HT1080 (cell line): ENCODE data around the gene TMEM30B. TPM values are rescaled to one million over a fixed set of nuclear protein-coding genes. Genes with fewer than 3 reads are reported as not detected.
"Not testable (repeated sequence)": the region's sequence is repeated elsewhere in the genome, so short reads cannot be mapped to it uniquely, and the experiment has no call there.

ENCODE experiments used
- DNase-seq: peaks from one replicate; pipeline ENCODE4 v3.0.0-alpha.2; 2015; ENCODE audit warnings: low read depth
- polyA plus RNA-seq, 2 experiments: library from polyadenylated mRNA; depleted of rRNA; stranded (reverse); fragments of >200 nt; gene quantifications; 2 replicates each; pipeline ENCODE4 v1.2.3, GENCODE V29; 2015
- total RNA-seq: library from RNA; depleted of rRNA; stranded (reverse); fragments of >200 nt; shearing (Covaris generic); gene quantifications from 2 replicates; pipeline ENCODE4 v1.2.3, GENCODE V29; 2014; rRNA removed

Gene TMEM30B, protein sequence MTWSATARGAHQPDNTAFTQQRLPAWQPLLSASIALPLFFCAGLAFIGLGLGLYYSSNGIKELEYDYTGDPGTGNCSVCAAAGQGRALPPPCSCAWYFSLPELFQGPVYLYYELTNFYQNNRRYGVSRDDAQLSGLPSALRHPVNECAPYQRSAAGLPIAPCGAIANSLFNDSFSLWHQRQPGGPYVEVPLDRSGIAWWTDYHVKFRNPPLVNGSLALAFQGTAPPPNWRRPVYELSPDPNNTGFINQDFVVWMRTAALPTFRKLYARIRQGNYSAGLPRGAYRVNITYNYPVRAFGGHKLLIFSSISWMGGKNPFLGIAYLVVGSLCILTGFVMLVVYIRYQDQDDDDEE
- total RNA-seq = not detected in 2 replicates
- polyA plus RNA-seq (2015; cell fraction: cytosol; rRNA removed) = not detected in 2 replicates
- polyA plus RNA-seq (2015; cell fraction: nucleus; rRNA removed) = not detected in 2 replicates

DNA sequence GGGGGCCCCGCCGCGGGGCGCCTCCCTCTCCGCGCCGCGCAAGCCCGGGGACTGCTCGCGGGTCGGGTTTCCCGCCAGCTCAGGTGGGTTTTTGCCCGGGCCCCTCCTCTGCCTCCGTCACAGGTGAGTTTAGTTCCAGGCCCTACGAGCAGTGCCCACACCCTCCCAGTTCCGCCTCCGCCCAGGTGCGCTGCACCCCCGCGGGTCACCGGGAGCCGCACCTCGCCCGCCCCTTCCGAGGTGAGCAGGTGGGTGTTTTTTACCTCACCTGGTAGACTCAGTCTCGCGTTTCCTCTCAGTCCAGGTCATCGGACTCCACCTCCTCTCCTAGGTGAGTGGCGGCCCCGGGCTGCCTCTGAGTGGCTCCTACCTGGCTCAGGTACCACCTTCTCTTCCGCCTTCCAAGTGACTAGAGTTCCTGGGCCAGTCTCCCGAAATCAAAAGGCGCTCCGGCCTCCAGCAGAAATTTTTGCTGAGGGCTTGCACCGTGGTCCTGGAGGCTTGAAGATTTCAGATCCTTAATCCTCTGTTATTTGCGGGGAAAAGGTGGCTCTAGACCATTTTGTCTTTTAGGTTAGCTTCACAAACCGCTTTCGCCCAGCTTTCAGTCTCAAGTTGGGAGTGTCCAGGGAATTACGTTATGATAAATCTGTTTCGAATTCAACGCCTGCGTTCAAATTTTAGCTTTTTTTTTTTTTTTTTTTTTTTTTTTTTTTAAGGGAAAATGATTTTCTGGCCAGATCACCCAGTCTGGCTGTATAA is at the start of gene TMEM30B:
TSS of gene TMEM30B (minus strand) at position 153 of the 762 bp plus-strand sequence. CDS start 191 bp downstream, outside the sequence.
- no peak for DNase-seq

DNA sequence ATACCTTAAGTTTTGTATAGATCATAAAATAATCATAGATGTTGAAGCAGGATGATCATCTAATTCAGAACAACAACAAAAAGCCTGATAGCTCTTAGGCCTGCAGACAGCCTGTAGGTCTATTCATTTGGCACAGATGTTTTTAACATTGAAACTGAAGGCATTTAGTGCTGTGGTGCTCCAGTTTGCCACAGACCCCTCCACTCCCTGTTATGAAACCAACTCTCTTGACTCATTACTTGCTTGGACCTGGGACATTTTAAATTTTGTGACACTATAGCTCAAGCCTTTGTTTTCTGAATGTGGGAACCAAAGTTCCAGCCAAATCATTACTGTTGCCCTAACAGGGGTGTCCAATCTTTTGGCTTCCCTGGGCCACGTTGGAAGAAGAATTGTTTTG is 49.4 kb upstream of the TMEM30B start:
- no peak for DNase-seq

DNA sequence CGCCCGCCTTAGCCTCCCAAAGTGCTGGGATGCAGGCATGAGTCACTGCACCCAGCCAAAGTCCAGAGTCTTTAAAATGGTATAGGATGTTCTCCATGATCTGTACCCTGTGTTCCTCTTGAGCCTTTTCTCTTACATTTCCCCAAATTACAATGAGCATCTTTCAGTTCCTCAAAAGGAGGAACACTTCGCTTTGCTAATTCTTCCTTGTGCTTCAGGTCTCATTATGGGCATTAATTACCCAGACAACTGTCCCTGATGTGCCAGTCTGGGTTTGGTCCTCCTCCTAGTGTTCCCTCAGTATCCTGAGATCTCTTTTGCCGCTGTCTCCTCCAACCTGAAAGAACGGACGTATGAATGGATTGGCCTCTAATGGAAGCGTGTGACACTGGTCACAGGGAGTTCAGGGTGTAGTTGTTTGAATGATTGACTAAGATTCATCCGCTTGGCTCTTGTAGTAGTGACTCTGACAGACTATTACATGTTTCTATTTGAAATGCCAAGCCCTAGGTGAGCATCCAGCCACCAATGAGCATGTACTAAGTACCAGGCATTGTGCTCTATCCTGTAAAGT is 48.4 kb upstream of the TMEM30B start:
- DNase-seq = no peak

DNA sequence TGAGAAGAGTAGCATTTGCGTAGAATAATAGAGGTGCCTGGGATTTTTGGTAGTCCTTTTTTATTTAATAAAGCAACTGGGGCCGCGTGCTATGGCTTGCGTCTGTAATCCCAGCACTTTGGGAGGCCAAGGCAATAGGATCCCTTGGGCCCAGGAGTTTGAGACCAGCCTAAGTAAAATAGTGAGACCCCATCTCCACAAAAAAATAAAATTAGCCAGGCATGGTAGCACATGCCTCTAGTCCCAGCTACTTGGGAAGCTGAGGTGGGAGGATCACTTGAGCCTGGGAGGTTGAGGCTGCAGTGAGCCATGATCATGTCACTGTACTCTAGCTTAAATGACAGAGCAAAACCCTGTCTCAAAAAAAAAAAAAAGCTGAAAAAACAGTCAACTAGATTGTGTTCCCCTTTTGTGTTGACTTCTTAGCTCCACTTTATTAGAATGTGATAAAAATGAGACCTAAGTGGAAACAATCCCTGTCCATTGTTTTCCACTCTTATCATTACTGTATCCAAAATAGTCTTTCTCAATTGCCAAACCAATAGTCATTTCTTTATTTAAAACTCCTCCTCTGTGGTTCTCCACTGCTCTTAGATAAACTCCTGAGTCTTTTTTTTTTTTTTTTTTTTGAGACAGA is 47.6 kb upstream of the TMEM30B start:
- no peak for DNase-seq

DNA sequence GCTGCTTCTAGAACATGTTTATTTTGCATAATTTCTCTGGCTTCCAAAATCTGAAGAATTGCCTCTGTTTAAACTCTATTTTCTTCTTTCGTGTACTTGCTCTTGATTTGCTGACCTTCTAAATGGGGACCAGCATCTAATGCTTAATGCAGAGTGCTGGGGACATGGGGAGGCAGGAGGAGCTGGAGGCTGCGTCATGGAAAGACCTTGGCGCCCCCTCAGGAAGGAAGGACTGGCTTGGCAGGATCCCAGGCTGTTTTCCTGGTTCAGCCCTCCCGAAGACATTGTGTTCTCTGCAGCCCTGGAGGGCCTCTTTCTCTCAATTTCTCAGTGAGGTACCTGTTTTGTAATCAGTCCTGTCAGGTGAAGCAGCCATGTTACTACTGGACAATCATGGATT is 45.7 kb upstream of the TMEM30B start:
- DNase-seq = peak; percentile 45

DNA sequence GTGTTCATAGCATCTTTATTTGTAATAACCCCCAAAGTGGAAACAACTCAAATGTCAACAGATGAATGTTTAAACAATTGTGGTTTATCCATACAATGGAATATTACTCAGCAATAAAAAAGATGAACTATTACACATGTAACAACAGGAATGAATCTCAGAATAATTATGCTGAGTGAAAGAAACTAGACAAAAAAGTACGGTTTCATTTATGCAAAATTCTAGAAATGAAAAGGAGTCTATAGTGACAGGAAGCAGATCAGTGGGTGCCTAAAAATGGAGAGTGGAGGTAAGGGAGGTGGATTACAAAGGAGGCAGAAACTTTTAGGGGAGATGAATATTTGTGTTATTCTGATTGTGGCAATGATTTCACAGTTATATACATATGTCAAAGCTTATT is 45.0 kb upstream of the TMEM30B start:
- DNase-seq = no peak

DNA sequence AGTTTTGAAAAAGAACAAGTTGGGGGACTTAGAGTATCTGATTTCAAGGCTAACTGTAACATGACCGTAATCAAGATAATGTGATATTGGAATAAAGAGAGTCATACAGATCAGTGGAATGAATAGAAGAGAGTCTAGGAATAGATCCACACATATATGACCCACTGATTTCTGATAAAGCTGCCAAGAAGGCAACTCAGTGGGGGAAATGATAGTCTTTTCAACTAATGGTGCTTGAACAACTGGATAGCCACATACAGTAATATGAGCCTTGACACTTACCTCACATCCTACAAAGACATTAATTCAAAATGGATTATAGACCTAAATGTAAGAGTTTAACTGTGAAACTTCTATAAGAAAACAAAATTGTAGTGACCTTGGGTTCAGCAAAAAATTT is 44.0 kb upstream of the TMEM30B start:
- DNase-seq = no peak

DNA sequence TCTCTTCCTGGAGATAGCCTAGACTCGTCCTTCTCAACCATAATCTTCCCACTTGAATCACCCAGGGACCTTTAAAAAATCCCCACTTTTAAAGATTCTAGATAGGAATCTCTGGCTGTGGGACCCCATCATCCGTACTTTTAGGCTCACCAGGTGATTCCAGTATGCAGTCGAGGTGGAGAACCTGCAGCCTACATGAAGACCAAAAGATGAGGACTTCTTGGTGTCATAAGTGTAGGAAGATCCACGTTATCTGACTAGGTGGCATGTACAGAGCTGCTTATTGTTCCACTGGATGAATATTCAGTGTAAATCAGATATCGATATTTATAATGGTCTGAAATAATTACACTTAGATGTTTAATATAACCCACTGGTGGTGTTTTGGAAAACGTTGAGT is 42.8 kb upstream of the TMEM30B start:
- DNase-seq = no peak

DNA sequence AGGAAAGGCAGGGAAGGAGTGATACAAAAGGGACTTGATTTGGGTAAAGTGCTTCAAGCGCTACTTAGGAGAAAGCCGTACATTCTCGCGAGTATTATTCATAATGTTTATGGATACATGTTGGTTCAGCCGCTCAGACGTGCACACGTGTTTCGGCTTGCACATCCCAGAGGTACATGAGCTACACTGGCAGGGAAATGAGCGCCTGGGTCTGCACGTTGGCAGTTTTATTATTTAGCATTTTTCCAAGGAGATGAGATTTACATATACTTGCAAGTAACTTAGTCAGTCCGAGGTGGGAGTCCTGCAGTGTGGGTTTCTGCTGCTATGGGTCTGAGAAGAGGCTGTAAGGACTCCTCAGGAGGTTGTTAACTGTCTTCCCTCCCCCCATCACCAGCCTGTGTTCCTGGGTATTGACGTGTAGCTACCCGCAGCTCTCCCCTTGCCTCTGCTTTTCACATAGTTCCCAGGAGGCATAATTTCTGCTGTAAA is 41.7 kb upstream of the TMEM30B start:
- DNase-seq = no peak

DNA sequence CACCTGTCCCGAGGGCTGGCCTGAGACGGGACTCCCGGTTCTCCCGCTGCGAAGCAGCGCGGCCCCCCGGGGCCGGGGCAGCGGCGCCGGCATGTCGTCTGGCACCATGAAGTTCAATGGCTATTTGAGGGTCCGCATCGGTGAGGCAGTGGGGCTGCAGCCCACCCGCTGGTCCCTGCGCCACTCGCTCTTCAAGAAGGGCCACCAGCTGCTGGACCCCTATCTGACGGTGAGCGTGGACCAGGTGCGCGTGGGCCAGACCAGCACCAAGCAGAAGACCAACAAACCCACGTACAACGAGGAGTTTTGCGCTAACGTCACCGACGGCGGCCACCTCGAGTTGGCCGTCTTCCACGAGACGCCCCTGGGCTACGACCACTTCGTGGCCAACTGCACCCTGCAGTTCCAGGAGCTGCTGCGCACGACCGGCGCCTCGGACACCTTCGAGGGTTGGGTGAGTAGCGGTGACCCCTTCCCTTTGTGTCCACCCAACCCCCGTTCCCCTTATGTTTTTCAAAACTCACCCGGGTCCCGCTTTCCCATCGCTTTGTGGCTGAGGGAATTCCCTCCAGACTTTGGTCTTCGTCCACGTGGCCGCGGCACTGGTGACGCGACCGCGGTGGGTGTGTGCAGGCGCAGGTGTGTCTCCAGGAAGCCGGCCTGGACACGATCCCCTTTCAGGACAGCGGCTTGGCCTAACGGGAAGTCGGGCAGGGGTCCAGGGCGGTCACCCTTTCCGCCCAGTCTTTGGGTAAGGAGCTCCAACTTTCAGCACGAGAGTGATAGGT is 41.1 kb upstream of the TMEM30B start:
- DNase-seq = no peak

DNA sequence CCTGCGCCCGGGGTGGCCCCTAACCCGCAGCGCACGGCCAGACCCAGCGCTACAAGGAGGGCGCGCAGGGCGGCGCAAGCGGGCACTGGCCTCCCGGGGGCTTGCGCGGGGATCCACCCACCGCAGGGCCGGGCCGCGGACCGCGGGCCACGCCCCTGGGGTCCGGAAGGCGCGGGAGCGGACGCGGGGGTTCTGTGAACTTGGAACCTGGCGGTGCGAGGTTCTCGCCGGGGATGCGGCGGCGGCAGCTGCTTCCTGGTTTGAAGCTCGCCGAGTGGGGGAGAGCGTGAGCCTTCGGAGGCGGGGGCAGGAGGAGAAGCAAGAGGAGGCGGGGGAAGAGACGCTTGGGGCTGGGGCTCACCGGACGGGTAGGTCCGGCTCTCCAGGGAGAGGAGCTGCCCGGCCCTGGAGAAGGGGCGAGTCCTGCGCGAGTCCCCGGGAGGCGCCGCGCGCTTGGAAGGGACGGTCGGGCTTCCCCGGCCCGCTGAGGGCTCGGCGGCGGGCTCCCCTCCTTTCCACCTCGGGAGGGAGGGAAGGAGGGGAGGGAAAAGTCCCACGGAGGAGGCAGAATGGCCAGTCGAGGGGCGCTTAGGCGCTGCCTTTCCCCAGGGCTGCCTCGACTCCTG is 40.4 kb upstream of the TMEM30B start, which contains the start of gene PRKCH:
TSS of gene PRKCH (plus strand) at position 195 of the 626 bp plus-strand sequence. CDS start 523 bp downstream, outside the sequence.
- peak; percentile 43 for DNase-seq

DNA sequence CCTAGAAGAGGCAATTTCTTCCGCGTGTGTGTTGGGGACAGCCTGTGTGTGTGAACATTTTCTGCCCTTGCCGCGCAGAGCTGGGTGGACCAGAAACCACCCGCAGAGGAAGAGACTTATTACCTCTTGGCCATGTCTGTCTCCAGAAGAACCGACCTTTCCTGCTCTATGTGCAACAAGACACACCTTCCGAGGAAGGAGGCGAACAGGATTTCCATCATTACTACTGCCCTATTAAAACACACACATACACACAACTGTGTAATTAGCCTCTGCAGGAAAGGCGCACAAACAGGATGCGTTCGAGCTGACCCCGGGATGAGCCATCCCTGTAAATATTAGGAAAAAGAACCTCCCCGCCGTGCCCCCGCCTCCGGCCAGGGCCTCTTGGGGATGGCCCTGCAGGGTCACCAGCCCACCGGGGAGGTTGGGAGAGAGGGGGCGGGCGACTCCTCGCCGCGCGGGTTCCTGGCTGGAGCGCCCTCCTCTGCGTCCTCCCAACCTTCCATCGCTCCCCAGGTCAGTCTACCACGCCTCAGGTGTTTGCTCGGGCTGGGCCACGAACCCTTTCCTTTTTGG is 39.8 kb upstream of the TMEM30B start:
- DNase-seq = no peak

DNA sequence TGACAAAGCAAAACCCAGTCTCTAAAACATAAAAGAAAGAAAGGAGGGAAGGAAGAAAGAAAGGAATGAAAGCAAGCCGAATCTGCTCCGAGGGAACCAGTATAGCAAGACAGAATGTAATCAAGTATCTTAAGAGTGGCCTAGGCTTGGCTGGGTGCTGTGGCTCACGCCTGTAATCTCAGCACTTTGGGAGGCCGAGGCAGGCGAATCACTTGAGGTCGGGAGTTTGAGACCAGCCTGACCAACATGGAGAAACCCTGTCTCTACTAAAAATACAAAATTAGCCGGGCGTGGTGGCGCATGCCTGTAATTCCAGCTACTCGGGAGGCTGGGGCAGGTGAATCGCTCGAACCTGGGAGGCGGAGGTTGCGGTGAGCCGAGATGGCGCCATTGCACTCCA is 39.0 kb upstream of the TMEM30B start:
- not testable (repeated sequence) for DNase-seq

DNA sequence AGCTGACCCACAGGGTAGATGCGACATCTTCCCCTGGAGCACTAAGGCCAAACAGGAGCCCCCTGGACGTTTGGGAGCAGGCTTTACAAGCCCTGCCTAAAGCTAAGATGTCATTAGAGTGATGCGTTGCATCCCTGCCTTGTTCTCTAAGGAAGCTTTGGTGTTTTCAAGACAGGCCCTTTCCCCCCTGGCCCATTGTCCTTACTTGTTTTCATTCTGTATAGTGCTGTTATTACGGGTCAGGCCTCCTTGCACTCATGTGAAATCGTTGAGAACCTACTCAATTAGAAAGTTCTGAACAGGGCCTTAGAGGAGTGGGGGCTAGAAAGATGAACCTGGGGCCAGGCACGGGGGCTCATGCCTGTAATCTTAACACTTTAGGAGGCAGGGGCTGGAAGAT is 38.6 kb upstream of the TMEM30B start:
- no peak for DNase-seq

DNA sequence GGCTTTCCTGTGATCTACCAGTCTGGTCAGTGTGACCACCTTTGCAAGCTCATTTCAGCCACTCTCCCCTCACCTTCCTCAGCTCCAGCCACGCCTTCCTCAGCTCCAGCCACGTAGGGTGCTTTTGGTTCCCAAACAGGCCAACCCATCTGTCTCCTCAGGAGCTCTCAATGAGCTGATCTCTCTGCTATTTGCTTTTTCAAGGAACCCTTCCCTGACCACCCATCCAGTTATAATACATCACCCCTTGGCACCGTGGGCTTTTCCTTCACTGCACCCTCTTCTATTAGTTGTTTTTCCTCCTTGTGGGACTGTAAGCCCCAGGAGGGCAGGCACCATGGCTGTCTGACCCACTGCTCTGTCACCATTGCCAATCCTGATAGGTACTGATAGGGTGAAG is 37.9 kb upstream of the TMEM30B start:
- no peak for DNase-seq

DNA sequence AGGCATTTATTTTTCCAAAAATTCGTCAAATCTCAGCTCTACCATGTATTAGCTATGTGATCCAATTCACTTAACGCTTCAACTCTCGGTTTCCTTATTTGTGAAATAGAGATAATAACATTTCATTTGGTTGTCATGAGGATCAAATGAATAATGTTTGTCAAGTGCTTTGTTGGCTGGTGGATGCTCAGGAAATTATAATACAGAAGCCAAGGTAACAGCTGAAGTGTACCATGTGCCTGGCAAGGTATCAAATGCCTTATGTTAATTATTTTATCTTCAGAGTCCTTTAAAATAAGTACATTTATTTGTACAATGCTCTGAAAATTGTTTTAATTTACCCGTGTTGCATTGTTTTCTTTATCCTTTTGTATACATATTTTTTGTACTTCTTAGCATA is 34.2 kb upstream of the TMEM30B start:
- no peak for DNase-seq

DNA sequence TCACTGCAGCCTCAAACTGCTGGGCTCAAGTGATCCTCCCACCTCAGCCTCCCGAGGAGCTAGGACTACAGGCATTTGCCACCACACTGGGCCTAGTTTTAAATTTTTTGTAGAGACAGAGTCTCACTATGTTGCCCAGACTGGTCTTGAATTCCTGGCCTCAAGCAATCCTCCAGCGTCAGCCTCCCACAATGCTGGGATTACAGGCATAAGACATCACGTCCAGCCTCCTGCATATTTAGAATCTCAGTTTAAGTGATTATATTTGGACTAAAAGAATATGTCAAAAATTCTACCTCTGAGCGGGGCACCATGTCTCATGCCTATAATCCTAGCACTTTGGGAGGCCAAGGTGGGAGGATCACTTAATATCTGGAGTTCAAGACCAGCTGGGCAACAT is 27.6 kb upstream of the TMEM30B start:
- DNase-seq = not testable (repeated sequence)

DNA sequence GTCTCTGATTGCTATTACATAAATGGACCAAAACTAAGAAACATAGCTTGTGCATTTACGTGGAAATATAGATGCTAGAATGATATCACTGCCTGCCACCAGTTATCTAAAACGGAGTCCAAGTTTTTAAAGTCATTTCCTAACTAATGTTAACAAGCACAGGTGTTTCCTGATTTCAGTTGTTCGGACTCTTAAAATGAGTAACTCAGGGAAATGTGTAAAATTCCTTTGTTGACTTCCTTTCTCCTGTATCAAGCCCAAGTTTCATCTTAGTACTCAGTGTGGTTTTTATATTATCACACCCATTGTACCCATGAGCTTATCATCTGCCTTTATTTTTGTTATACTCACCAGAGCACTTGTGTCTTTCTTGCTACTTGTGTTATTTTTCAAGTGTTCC is 27.1 kb upstream of the TMEM30B start:
- no peak for DNase-seq

DNA sequence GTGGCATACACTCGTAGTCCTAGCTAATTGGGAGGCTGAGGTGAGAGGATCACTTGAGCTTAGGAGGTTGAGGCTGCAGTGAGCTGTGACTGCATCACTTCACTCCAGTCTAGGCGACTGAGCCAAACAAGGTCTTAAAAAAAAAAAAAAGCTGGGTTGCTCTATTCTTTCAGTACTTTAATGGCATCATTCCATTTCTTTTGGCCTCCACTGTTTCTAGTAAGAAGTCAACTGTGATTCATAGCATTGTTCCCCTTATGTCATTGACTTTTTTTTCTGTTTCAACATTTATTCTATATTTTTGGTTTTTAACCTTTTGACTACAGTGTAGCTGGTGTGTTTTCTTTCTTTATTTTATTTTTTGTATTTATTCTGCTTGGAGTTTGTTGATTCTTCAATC is 23.6 kb upstream of the TMEM30B start:
- DNase-seq = no peak

DNA sequence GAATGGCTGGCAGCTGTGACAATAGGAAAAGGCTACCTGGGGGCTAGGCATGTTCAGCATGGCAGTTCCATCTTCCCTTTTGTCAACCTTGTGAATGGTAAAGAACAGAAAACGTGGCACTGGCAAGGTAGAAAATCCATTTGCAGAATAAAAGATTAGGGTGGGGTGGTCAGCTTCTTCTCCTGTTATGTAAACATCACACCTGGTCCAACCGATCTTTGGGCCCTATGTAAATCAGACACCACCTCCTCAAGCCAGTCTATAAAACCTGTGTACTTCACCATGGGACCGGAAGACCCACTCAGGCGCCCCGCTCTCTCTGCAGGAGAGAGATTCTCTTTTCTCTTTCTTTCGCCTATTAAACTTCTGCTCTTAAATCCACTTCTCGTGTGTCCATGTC is 19.6 kb upstream of the TMEM30B start:
- no peak for DNase-seq
